Upper lobe of left lung (tissue), 4 donors: ENCODE measurements around the gene YKT6.

Experiments used
- CTCF ChIP-seq, 6 experiments: fragments of 450-650 bp in 4 of 6; fragments of 200-600 bp in 2 of 6; sonication (generic) in 2 of 6; IDR thresholded peaks; one replicate each; pipeline ENCODE4 v1.5.1; 2016 to 2019; ENCODE audit warnings: antibody characterized with exemption in 6 of 6
- EP300 ChIP-seq, 4 donors: sonication (generic); formaldehyde crosslinking; IDR thresholded peaks; one replicate each; pipeline ENCODE4 v1.5.1; 2017; ENCODE audit warnings: antibody characterized with exemption in 4 of 4, control low read depth in 2 of 4
- POLR2A ChIP-seq, 4 donors: fragments of 450-650 bp; IDR thresholded peaks; one replicate each; pipeline ENCODE4 v1.5.1; 2016 to 2017; ENCODE audit warnings: antibody characterized with exemption in 4 of 4, mild to moderate bottlenecking in 2 of 4
- POLR2AphosphoS5 ChIP-seq, 2 donors: sonication (generic); formaldehyde crosslinking; IDR thresholded peaks; one replicate each; pipeline ENCODE4 v1.5.1; 2017; ENCODE audit warnings: antibody characterized with exemption in 2 of 2

GRCh38 chr7:44158096-44158872, 42.5 kb upstream of the YKT6 start:
- TF ChIP-seq EP300 (IDR thresholded peaks at IDR 0.05) (no peak), POLR2A (IDR thresholded peaks at IDR 0.05) (no peak), CTCF (IDR thresholded peaks at IDR 0.05) (no peak), POLR2AphosphoS5 (IDR thresholded peaks at IDR 0.05) (no peak)
